Fibroblast of pulmonary artery (primary cell): ENCODE data around the gene CSNK1D.

Experiments used
- DNase-seq: peaks from one replicate; pipeline ENCODE4 v3.0.0-alpha.2; 2010; ENCODE audit warnings: low read depth
- H3K4me3 ChIP-seq: replicated peaks from 2 replicates; pipeline ENCODE4 v1.5.1; 2011; ENCODE audit warnings: low read depth, mild to moderate bottlenecking, control low read depth, low read length, moderate library complexity
- TF ChIP-seq, protein P1 (sequence below): IDR thresholded peaks from 2 replicates; pipeline ENCODE4 v1.5.1; 2011; ENCODE audit warnings: mild to moderate bottlenecking, control low read depth, low read length, inconsistent platforms; ENCODE audit errors: missing control alignments

Gene CSNK1D

DNA sequence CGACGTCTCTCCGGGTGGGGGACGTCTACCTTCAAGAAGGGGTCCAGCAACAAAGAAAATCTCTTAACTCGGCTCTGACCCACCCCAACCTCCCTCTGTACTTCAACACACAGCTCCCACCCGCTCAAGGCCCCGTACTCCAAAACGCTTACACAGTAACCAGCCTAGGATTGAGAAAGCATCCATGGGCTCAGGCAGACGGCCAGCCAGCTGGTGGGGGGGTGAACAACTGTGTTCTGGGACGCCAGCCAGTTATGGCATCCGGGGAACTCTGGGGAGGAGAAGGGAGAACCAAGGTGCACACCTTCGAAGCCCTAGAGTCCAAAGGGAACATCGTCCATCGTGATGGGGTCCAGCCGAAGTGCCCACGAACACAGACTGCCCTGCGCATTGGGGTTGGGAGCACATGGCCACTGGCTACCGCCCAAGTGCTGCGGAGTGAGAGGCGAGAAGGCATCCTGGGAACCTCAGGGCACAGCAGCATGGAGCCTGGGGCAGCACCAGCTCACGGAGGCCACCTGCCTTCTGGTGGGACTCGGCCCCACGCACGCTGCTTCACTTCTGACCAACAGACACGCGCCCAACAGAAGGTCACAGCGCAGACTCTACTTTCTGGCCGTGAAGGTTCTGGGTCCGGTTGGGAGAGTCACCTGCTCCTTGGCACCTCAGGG lies 30.4 kb downstream of the CSNK1D start:
- no peak overlapping the region for H3K4me3 ChIP-seq
- TF ChIP-seq, protein P1, sequence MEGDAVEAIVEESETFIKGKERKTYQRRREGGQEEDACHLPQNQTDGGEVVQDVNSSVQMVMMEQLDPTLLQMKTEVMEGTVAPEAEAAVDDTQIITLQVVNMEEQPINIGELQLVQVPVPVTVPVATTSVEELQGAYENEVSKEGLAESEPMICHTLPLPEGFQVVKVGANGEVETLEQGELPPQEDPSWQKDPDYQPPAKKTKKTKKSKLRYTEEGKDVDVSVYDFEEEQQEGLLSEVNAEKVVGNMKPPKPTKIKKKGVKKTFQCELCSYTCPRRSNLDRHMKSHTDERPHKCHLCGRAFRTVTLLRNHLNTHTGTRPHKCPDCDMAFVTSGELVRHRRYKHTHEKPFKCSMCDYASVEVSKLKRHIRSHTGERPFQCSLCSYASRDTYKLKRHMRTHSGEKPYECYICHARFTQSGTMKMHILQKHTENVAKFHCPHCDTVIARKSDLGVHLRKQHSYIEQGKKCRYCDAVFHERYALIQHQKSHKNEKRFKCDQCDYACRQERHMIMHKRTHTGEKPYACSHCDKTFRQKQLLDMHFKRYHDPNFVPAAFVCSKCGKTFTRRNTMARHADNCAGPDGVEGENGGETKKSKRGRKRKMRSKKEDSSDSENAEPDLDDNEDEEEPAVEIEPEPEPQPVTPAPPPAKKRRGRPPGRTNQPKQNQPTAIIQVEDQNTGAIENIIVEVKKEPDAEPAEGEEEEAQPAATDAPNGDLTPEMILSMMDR: no peak
- DNase-seq: peak; percentile 89

DNA sequence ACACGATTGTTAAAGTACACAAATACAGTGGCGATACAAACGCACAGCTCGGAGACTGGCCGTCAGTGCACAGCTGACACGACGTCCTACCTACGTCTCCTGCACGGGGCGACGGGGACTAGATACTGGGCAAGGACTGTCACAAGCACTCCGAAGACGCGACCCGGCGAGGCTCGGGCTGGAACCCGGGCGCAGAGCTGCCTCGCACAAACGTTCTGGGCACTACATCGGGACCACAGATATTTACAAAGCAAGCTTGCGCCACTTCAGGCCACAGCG lies 30.9 kb downstream of the CSNK1D start:
- no peak for DNase-seq
- TF ChIP-seq, protein P1: no peak
- H3K4me3 ChIP-seq: no peak overlapping the region

DNA sequence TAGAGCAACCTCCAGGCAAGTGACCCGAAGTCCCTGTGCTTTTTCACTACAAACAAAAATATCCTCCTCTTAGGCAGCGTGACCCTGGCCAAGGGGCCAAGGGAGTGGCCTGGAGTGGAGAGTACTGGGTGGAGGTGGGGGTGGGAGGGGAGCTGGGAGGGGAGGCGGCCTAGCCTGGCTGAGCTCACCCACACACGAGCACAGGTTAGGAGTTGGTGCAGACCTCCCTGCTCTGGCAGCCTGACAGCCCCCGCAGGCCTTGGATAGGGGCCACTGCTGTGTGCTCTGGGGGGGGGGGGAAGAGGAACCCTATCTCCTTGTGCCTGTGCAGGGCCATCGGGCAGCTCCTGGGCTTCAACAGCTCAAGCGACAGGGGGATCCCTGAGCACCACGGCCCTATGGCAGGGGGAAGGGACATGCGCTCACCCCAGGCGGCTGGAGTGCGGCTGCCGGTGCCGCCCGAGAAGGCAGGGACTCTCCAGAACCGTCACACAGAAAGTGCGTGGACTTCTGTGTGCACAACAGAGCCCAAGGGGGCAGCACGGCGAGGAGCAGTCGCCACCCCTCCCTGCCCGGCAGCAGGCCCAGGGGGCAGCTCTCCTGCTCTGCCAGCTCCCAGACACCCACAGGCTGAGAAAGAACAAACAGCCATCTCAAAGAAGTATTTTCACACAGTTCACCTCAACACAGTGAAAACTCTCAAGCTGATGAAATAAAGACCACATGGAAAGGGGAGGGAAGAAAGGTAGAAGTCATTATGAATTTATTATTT lies 31.4 kb downstream of the CSNK1D start:
- TF ChIP-seq, protein P1: no peak
- no peak overlapping the region for H3K4me3 ChIP-seq
- DNase-seq: no peak

DNA sequence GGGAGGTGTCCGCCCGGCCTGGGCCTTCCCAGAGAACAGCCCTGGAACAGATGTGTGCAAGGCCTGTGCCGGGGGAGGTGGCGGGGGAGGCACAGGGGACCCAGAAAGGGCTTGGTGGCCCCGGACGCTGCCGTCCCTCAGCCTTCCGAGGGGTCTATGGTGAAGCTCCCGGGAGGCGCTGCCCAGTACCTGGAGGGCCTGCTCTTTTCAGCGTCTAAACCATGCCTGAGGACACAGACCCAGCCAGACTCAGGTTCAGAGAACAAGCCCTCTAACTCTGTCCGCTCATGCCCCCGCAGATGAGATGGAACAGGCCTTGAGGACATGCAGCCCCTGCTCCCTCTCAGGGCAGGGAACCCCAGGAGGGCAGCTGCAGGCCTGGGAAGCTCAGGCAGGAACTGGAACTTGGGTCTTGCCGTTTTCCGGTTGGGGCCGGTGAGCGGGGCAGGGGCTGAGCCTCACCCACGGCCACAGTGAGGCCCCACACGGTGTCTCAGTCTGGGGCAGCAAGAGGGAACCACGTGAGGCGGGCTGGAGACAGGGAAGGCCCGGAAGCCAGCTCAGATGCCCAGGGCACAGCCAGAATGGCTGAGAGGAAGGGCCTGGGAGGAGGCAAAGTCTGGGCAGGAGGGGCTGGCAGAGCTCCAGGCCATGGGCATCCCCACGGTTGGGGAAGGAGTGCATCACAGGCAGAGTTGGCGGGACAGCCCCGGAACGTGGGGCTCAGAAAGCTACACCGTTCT lies 32.1 kb downstream of the CSNK1D start:
- no peak overlapping the region for H3K4me3 ChIP-seq
- peak; percentile 74 for DNase-seq
- TF ChIP-seq, protein P1: no peak

DNA sequence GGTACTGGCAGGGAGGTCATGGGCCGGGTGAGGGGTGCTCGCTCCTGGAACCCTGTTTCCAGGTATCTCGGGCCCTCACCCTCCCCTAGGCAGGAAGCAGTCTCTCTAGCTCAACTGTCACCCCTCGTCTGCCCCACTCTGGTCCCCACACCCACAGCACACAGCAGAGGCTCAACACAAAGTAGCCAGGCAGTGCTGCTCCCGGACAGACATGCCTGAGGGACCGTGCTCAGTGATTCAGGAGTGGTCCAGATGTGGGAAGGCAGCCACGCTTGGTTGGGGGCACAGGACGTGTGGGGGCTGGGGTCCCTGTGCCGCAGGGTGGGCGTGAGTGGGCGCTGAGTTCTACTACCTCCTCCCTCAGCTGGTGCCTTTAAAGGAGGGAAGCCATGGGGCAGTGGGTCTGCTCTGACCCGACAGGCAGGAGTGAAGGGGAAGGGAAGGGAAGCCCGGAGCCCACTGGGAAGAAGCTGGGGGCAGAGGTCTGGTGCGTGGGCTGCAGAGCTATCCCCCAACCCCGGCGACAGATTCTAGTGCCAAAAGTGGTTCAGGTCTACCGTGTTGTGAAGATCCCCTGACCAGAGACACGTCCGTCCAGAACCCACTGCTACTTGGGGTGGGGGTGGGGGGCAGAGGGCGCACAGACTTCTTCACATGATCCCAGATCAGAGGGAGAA lies 32.9 kb downstream of the CSNK1D start:
- no peak for DNase-seq
- H3K4me3 ChIP-seq: no peak overlapping the region
- TF ChIP-seq, protein P1: no peak

DNA sequence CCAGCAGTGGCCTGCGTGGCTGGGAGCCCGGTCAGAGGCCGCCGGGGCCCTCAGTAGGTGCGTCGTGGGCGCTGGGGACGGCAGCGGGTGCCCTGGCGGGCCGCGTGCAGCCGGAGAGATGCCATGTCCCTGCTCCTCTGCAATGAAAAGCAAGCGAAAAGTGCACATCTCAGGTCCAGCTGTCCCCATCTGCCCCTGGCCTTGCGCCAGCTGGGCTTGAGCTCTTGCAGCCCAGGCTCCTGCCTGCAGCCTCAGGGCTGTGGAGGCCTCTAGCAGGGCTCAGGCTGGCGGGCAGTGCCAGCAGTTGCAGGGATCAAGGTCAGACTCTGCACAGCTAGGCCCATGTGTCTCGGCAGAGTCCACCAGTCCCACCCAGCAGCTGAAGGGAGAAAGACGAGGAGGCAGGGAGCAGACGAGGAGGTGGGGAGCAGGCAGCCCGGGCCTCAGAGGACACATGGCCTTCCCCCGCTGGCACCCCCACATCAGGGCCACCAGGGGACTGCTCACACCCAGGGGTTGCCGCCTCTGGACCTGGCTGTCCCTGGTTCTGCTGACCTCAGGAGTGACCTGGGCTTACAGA lies 33.5 kb downstream of the CSNK1D start:
- TF ChIP-seq, protein P1: no peak
- no peak for DNase-seq
- no peak overlapping the region for H3K4me3 ChIP-seq
